Psoas muscle (tissue), 8 donors: ENCODE measurements around the gene ZNF652. TPM values are rescaled to one million over a fixed set of nuclear protein-coding genes. Genes with fewer than 3 reads are reported as not detected.
A peak's percentile ranks its signal among the peaks of the same experiment; 100 is the strongest.

Experiments
- ATAC-seq, 4 donors: fragments of 200-7000 bp; cut with Tn5 transposase; one replicate each; pipeline ENCODE4 v1.9.1; 2020; ENCODE audit warnings: moderate library complexity in 3 of 4, mild to moderate bottlenecking in 2 of 4
- DNase-seq, 2 donors: peaks; one replicate each; pipeline ENCODE4 v3.0.0-alpha.2; 2020
- H3K27ac ChIP-seq: fragments of 200-600 bp; one replicate; pipeline ENCODE4 v1.8.0; 2022
- H3K27me3 ChIP-seq, 3 donors: fragments of 200-600 bp in 1 of 3; one replicate each; pipeline versions ENCODE4 v1.6.1 to v1.8.0; 2013 to 2022; ENCODE audit warnings: low read length in 2 of 3, mild to moderate bottlenecking in 2 of 3, moderate library complexity in 1 of 3; ENCODE audit not compliant: insufficient read depth in 3 of 3
- H3K36me3 ChIP-seq, 2 donors: fragments of 200-600 bp in 1 of 2; one replicate each; pipeline versions ENCODE4 v1.6.1 to v1.8.0; 2013 to 2022; ENCODE audit warnings: low read depth in 1 of 2, mild to moderate bottlenecking in 1 of 2, moderate library complexity in 1 of 2; ENCODE audit not compliant: insufficient read depth in 1 of 2
- H3K4me1 ChIP-seq: fragments of 200-600 bp; one replicate; pipeline ENCODE4 v1.8.0; 2022
- H3K4me3 ChIP-seq: fragments of 200-600 bp; one replicate; pipeline ENCODE4 v1.8.0; 2022; ENCODE audit warnings: mild to moderate bottlenecking
- H3K9me3 ChIP-seq: fragments of 200-600 bp; one replicate; pipeline ENCODE4 v1.8.0; 2022
- WGBS, 3 donors: extraction: QIAGEN DNeasy Blood & Tissue Kit; methylation state at CpG; one replicate each; pipeline versions ENCODE4 v1.1.6 to v1.1.7; 2013; 5-methylcytosine and 5-hydroxymethylcytosine counted together
- intact Hi-C, 2 donors: fragments of 100-400 bp; cut with DNase I; formaldehyde crosslinking; loops; one replicate each; pipeline versions ENCODE4 v1.11.0 to v1.14.2; 2022
- polyA plus RNA-seq, 3 donors: library from polyadenylated mRNA; stranded (reverse); fragments of 200-250 nt; gene quantifications; one replicate each; pipeline ENCODE4 v1.2.3, GENCODE V29; 2013
- total RNA-seq, 4 donors: library from RNA; stranded (reverse); fragmentation: NEBNext Ultra II Directional in 2 of 4; extraction: Animal tissue kit (Norgen Biotek cat#: 25700) in 2 of 4; gene quantifications; one replicate each; pipeline versions ENCODE4 v1.2.1 to v1.2.4, GENCODE V29; 2021 to 2023
- TF ChIP-seq, protein P1 (sequence below): fragments of 200-600 bp; IDR thresholded peaks from one replicate; pipeline ENCODE4 v1.8.0; 2022; ENCODE audit warnings: antibody characterized with exemption
- donor health status: healthy with polysubstance abuse.
- donor health status: DM: no; HTN: no; CAD: no; lungs with moderate emphysema.
- donor health status: Bipolar disorder and iron deficiency.
- donor health status: healthy.
- donor health status: DM: yes; HTN: yes; CAD: no.
- donor health status: DM: no; HTN: no; CAD: no.
- donor health status: DM: no; HTN: no; CAD: no.
- donor health status: DM: yes; HTN: yes; CAD: no.

The ZNF652 gene
- total and polyA plus RNA-seq, 7 donors = 3.1 to 30.1 (median 21.3) TPM

DNA sequence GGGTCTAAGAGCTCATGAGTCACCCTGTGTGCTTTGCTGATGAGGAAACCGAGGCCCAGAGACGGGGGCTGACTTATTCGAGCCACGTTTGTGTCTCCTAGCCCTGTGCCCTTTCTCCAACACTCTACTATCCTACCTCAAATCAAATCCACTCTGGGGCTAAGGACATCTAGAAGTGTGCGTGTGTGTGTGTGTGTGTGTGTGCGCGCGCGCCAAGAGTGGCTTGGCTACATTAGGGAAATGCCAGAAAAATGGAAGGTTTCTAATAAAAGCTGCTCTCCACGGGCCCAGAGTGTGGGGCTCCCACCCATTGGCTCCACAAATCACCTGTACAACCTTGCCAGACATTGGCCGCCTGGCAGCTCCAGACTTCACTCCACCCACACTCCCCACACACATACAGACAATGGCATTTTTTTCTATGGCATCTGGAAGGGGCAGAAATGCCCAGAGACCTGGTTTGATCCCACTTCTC, 101.2 kb downstream of the ZNF652 start:
- no peaks in the 10 kb centered on the region for H3K9me3 ChIP-seq
- peak overlapping the region; percentile 78 for H3K27ac ChIP-seq
- intact Hi-C loops = no loop called here
- H3K4me3 ChIP-seq = peak overlapping the region; percentile 71
- H3K4me1 ChIP-seq = no peaks in the 10 kb centered on the region
- TF ChIP-seq, protein P1, sequence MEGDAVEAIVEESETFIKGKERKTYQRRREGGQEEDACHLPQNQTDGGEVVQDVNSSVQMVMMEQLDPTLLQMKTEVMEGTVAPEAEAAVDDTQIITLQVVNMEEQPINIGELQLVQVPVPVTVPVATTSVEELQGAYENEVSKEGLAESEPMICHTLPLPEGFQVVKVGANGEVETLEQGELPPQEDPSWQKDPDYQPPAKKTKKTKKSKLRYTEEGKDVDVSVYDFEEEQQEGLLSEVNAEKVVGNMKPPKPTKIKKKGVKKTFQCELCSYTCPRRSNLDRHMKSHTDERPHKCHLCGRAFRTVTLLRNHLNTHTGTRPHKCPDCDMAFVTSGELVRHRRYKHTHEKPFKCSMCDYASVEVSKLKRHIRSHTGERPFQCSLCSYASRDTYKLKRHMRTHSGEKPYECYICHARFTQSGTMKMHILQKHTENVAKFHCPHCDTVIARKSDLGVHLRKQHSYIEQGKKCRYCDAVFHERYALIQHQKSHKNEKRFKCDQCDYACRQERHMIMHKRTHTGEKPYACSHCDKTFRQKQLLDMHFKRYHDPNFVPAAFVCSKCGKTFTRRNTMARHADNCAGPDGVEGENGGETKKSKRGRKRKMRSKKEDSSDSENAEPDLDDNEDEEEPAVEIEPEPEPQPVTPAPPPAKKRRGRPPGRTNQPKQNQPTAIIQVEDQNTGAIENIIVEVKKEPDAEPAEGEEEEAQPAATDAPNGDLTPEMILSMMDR = no peak
- peak in 2 of 4 donors; percentile 3 to 7 for ATAC-seq
- DNase-seq = peak in 1 of 2 donors; percentile 58
- WGBS, 3 donors = 49 to 60% (median 56%) methylated on average over 11 of the region's 11 CpGs
- no peaks in the 10 kb centered on the region for H3K36me3 ChIP-seq
- peaks cover 0 to 25% (median 3%) of the 10 kb centered on the region in 3 donors for H3K27me3 ChIP-seq

DNA sequence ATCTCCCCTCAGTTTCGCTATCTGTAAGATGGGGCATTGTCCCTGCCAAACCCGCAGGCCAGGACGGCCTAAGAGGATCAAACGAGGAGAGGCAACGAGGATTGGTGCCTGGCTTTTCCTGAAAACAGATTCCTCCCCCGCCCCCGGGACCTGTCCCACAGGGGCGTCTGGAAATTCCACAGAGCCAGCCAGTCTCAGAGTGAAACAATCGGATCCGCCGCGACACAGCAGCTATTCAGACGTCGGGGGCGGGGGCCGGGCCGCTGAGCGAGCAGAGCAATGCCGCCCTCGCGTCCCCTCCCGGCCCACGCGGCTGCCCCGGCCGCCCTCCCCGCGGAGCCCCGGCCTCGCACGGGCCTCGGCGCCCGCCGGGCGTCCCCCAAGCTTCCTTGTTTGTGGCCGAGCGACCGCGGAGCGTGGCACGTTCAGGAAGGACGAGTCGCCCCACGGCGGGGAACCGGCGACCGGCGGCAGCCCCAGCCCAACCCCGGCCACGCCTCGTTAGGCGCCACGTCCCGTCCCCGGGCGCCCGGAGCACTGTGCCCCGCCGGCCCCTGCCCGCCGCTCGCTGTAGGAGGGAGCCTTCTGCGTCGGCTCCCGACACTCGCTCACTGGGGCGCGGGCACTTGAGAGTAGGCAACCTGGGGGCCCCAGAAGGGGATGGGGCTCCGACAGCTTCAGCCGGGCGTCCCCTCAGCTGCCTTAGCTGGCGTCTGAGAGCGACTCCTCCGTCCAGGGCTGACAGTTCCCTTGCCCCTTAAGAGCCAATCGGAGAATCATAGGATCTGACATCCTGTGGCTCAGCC, 101.8 kb downstream of the ZNF652 start:
- H3K4me3 ChIP-seq = peak overlapping the region; percentile 71
- DNase-seq = peak; percentile 66 to 73
- H3K9me3 ChIP-seq = no peaks in the 10 kb centered on the region
- H3K36me3 ChIP-seq = no peaks in the 10 kb centered on the region
- intact Hi-C loops = no loop called here
- H3K27ac ChIP-seq = peak overlapping the region; percentile 78
- peak; percentile 76 to 85 (median 81) for ATAC-seq
- no peaks in the 10 kb centered on the region for H3K4me1 ChIP-seq
- H3K27me3 ChIP-seq = peaks cover 0 to 25% (median 3%) of the 10 kb centered on the region in 3 donors
- 1 to 2% (median 1%) methylated on average over 55 to 77 of the region's 77 CpGs for WGBS, 3 donors
- TF ChIP-seq, protein P1 = no peak

DNA sequence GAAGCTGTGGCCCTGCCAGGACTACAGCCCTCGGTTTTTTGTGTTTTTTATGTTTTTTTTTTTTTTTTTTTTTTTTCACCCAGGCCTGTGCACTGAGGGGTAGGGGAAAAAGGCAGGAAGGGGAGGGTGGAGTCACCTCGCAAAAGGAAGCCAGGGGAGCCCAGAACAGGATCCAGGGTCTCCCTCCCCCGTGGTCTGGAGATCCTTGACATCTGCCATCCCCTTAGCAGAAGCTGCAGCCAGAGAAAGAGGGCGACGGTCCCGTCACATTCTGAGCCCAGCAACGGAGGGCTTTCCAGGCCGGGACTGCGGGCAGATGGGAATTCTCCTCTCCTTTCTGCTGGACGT, 102.4 kb downstream of the ZNF652 start:
- ATAC-seq (no peak), DNase-seq (no peak)
- intact Hi-C loops = no loop called here
- Histone ChIP-seq H3K9me3 (no peaks in the 10 kb centered on the region), H3K4me3 (peak overlapping the region; percentile 71), H3K4me1 (no peaks in the 10 kb centered on the region), H3K27me3 (peaks cover 0 to 25% (median 3%) of the 10 kb centered on the region in 3 donors), H3K27ac (peak overlapping the region; percentile 78), H3K36me3 (no peaks in the 10 kb centered on the region)
- 19 to 38% (median 26%) methylated on average over 10 of the region's 10 CpGs for WGBS, 3 donors
- TF ChIP-seq, protein P1 = no peak

DNA sequence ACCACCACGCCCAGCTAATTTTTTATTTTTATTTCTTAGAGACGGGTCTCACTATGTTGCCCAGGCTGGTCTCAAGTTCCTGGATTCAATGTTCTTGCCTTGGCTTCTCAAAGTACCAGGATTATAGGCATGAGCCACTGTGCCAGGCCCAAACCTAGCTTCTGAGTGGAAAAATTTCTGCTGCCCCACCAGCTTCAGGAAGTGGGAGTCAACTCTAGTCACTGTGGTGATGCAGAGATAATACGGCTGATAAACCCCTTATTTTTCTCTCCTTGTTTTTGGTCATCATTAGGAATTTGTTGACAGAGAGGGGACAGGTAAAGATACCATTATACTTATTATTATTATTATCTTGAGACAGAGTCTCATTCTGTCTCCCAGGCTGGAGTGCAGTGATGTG, 103.7 kb downstream of the ZNF652 start:
- TF ChIP-seq, protein P1 = no peak
- Histone ChIP-seq H3K4me3 (no peak overlapping the region), H3K27me3 (peaks cover 0 to 25% (median 3%) of the 10 kb centered on the region in 3 donors), H3K27ac (no peak overlapping the region), H3K9me3 (no peaks in the 10 kb centered on the region), H3K36me3 (no peaks in the 10 kb centered on the region), H3K4me1 (no peaks in the 10 kb centered on the region)
- DNase-seq (no peak), ATAC-seq (no peak)
- 86 to 93% (median 92%) methylated on average over 3 of the region's 3 CpGs for WGBS, 3 donors
- intact Hi-C loops = no loop called here
